MM.1S (cell line): ENCODE results near the gene TSC22D3.
A peak's percentile ranks its signal among the peaks of the same experiment; 100 is the strongest.

Source experiments
- DNase-seq: peaks from one replicate; pipeline ENCODE4 v3.0.0-alpha.2; 2015
- H2AFZ ChIP-seq: fragments of 300-600 bp; sonication (generic); 2 replicates; pipeline ENCODE4 v1.6.0; 2016; ENCODE audit warnings: antibody characterized with exemption, low read length
- H3F3A ChIP-seq: fragments of 300-600 bp; sonication (generic); 2 replicates; pipeline ENCODE4 v1.6.1; 2016; ENCODE audit warnings: mild to moderate bottlenecking, antibody characterized with exemption, low read length, moderate library complexity, mixed read lengths; ENCODE audit not compliant: insufficient read depth
- H3K27ac ChIP-seq: fragments of 300-600 bp; sonication (generic); 2 replicates; pipeline ENCODE4 v1.5.1; 2016; ENCODE audit warnings: mild to moderate bottlenecking, low read length
- H3K27me3 ChIP-seq: fragments of 300-600 bp; sonication (generic); replicated peaks from 2 replicates; pipeline ENCODE4 v1.6.0; 2016; ENCODE audit warnings: low read length; ENCODE audit not compliant: insufficient read depth
- H3K36me3 ChIP-seq: fragments of 300-600 bp; sonication (generic); replicated peaks from 2 replicates; pipeline ENCODE4 v1.6.1; 2016; ENCODE audit warnings: mild to moderate bottlenecking, low read length, mixed read lengths; ENCODE audit not compliant: insufficient read depth
- H3K4me1 ChIP-seq: fragments of 300-600 bp; sonication (generic); 2 replicates; pipeline ENCODE4 v1.6.1; 2016; ENCODE audit warnings: low read length, mixed read lengths
- H3K4me2 ChIP-seq: fragments of 300-600 bp; sonication (generic); 2 replicates; pipeline ENCODE4 v1.6.0; 2016; ENCODE audit warnings: low read depth, low read length
- H3K4me3 ChIP-seq: fragments of 300-600 bp; sonication (generic); 2 replicates; pipeline ENCODE4 v1.5.1; 2016; ENCODE audit warnings: low read length, mixed read lengths
- H3K79me2 ChIP-seq: fragments of 300-600 bp; sonication (generic); 2 replicates; pipeline ENCODE4 v1.6.1; 2016; ENCODE audit warnings: mixed run types, low read length, mixed read lengths
- H3K9ac ChIP-seq: fragments of 300-600 bp; sonication (generic); 2 replicates; pipeline ENCODE4 v1.6.1; 2016; ENCODE audit warnings: low read length, mixed read lengths
- H3K9me2 ChIP-seq: fragments of 300-600 bp; sonication (generic); replicated peaks from 2 replicates; pipeline ENCODE4 v1.6.1; 2016; ENCODE audit warnings: mild to moderate bottlenecking, low read length, mixed read lengths; ENCODE audit not compliant: insufficient read depth
- H3K9me3 ChIP-seq: fragments of 300-600 bp; sonication (generic); replicated peaks from 2 replicates; pipeline ENCODE4 v1.6.1; 2016; ENCODE audit warnings: mild to moderate bottlenecking, low read length, mixed read lengths; ENCODE audit not compliant: insufficient read depth
- H4K20me1 ChIP-seq: fragments of 300-600 bp; sonication (generic); 2 replicates; pipeline ENCODE4 v1.6.1; 2016; ENCODE audit warnings: mild to moderate bottlenecking, low read length, moderate library complexity, mixed read lengths; ENCODE audit not compliant: insufficient read depth
- EZH2 ChIP-seq: fragments of 300-600 bp; sonication (generic); optimal IDR thresholded peaks from 2 replicates; pipeline ENCODE3; 2017; ENCODE audit warnings: low read depth, mild to moderate bottlenecking, antibody characterized with exemption, low read length, mixed read lengths
- EZH2phosphoT487 ChIP-seq: fragments of 300-600 bp; sonication (generic); IDR thresholded peaks from 2 replicates; pipeline ENCODE4 v1.6.1; 2018; ENCODE audit warnings: antibody characterized with exemption, low read length
- TF ChIP-seq, protein P1 (sequence below): fragments of 300-600 bp; sonication (generic); IDR thresholded peaks from 2 replicates; pipeline ENCODE4 v1.5.1; 2016; ENCODE audit warnings: antibody characterized with exemption, low read length, mixed read lengths

Gene TSC22D3

GRCh38 chrX:107714206-107714891 lies 61.2 kb downstream of the TSC22D3 start:
- H3K79me2 ChIP-seq = peaks cover 11% of the 10 kb centered on the region
- H3K9me2 ChIP-seq = no peaks in the 10 kb centered on the region
- peak overlapping the region; percentile 95; the same call in 1 of the 2 replicates for H3K27ac ChIP-seq
- no peak overlapping the region for H2AFZ ChIP-seq
- no peak overlapping the region for H3K4me3 ChIP-seq
- no peak for TF ChIP-seq EZH2phosphoT487
- TF ChIP-seq, protein P1, sequence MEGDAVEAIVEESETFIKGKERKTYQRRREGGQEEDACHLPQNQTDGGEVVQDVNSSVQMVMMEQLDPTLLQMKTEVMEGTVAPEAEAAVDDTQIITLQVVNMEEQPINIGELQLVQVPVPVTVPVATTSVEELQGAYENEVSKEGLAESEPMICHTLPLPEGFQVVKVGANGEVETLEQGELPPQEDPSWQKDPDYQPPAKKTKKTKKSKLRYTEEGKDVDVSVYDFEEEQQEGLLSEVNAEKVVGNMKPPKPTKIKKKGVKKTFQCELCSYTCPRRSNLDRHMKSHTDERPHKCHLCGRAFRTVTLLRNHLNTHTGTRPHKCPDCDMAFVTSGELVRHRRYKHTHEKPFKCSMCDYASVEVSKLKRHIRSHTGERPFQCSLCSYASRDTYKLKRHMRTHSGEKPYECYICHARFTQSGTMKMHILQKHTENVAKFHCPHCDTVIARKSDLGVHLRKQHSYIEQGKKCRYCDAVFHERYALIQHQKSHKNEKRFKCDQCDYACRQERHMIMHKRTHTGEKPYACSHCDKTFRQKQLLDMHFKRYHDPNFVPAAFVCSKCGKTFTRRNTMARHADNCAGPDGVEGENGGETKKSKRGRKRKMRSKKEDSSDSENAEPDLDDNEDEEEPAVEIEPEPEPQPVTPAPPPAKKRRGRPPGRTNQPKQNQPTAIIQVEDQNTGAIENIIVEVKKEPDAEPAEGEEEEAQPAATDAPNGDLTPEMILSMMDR = 0 out of 2 replicates have a peak, but pooled peaks have one; percentile 5
- no peak for TF ChIP-seq EZH2
- no peaks in the 10 kb centered on the region for H3K9me3 ChIP-seq
- no peaks in the 10 kb centered on the region for H3K27me3 ChIP-seq
- peaks cover 18% of the 10 kb centered on the region for H3F3A ChIP-seq
- H4K20me1 ChIP-seq = no peaks in the 10 kb centered on the region
- DNase-seq = no peak
- H3K36me3 ChIP-seq = 0 out of 2 replicates have a peak, but pooled peaks cover 4% of the 10 kb centered on the region
- no peak overlapping the region for H3K9ac ChIP-seq
- H3K4me2 ChIP-seq = no peak overlapping the region
- H3K4me1 ChIP-seq = peaks cover 33% of the 10 kb centered on the region

GRCh38 chrX:107713543-107714205 lies 61.9 kb downstream of the TSC22D3 start:
- Histone ChIP-seq H3K9me2 (no peaks in the 10 kb centered on the region), H3K4me1 (peaks cover 33% of the 10 kb centered on the region), H3K4me2 (no peak overlapping the region), H2AFZ (no peak overlapping the region), H3K27me3 (no peaks in the 10 kb centered on the region), H3K36me3 (0 out of 2 replicates have a peak, but pooled peaks cover 4% of the 10 kb centered on the region), H3K79me2 (peaks cover 11% of the 10 kb centered on the region), H4K20me1 (no peaks in the 10 kb centered on the region), H3K9me3 (no peaks in the 10 kb centered on the region), H3K27ac (no peak overlapping the region), H3F3A (peaks cover 18% of the 10 kb centered on the region), H3K9ac (no peak overlapping the region), H3K4me3 (no peak overlapping the region)
- TF ChIP-seq EZH2 (no peak), EZH2phosphoT487 (no peak)
- TF ChIP-seq, protein P1 = no peak
- no peak for DNase-seq

GRCh38 chrX:107713203-107713542 lies 62.4 kb downstream of the TSC22D3 start:
- H3K4me1 ChIP-seq = peaks cover 28% of the 10 kb centered on the region
- H3K4me3 ChIP-seq = no peak overlapping the region
- DNase-seq = no peak
- H4K20me1 ChIP-seq = no peaks in the 10 kb centered on the region
- no peaks in the 10 kb centered on the region for H3K9me3 ChIP-seq
- no peaks in the 10 kb centered on the region for H3K9me2 ChIP-seq
- no peak overlapping the region for H3K4me2 ChIP-seq
- H3F3A ChIP-seq = peaks cover 18% of the 10 kb centered on the region
- H3K9ac ChIP-seq = no peak overlapping the region
- H3K79me2 ChIP-seq = peaks cover 11% of the 10 kb centered on the region
- 0 out of 2 replicates have a peak, but pooled peaks cover 4% of the 10 kb centered on the region for H3K36me3 ChIP-seq
- no peak overlapping the region for H2AFZ ChIP-seq
- no peaks in the 10 kb centered on the region for H3K27me3 ChIP-seq
- no peak overlapping the region for H3K27ac ChIP-seq
- TF ChIP-seq EZH2 (no peak), EZH2phosphoT487 (no peak)
- TF ChIP-seq, protein P1 = no peak
